ENCODE results near the gene AURKB. TPM values are rescaled to one million over a fixed set of nuclear protein-coding genes. Genes with fewer than 3 reads are reported as not detected.

Gene AURKB
- total RNA-seq, 1 donor = 3.6 TPM

- Histone ChIP-seq H3K4me1 (ENCODE audit: insufficient read depth, low read length) (no peaks in the 10 kb centered on the region), H3K27me3 (ENCODE audit: insufficient read depth, low read length) (no peaks in the 10 kb centered on the region), H2AFZ (ENCODE audit: low read length) (no peak overlapping the region), H3K79me2 (ENCODE audit: insufficient read depth, low read length) (peaks cover 23% of the 10 kb centered on the region), H4K20me1 (ENCODE audit: insufficient read depth, low read length) (peaks cover 2% of the 10 kb centered on the region), H3K9me3 (ENCODE audit: low read depth, low read length) (no peaks in the 10 kb centered on the region), H3K4me2 (ENCODE audit: insufficient read depth, low read length) (no peak overlapping the region), H3K4me3 (ENCODE audit: insufficient read depth, low read length) (no peak overlapping the region), H3K27ac (ENCODE audit: low read depth, low read length) (no peak overlapping the region), H3K36me3 (ENCODE audit: insufficient read depth, low read length) (peaks cover 16% of the 10 kb centered on the region)
- no peak for TF ChIP-seq CTCF (IDR thresholded peaks at IDR 0.05; ENCODE audit: extremely low read depth, low read depth, low read length)
- DNase-seq (ENCODE audit: insufficient read length, low spot score, missing footprints) = no peak
Observed at GRCh38 chr17:8243827-8244226, 33.5 kb upstream of the AURKB start.

GRCh38 chr17:8237886-8238285 is 27.5 kb upstream of the AURKB start:
- Histone ChIP-seq H3K27me3 (ENCODE audit: insufficient read depth, low read length) (no peaks in the 10 kb centered on the region), H4K20me1 (ENCODE audit: insufficient read depth, low read length) (no peaks in the 10 kb centered on the region), H3K36me3 (ENCODE audit: insufficient read depth, low read length) (peaks cover 42% of the 10 kb centered on the region), H3K79me2 (ENCODE audit: insufficient read depth, low read length) (no peaks in the 10 kb centered on the region), H2AFZ (ENCODE audit: low read length) (no peak overlapping the region), H3K4me3 (ENCODE audit: insufficient read depth, low read length) (no peak overlapping the region), H3K27ac (ENCODE audit: low read depth, low read length) (no peak overlapping the region), H3K4me1 (ENCODE audit: insufficient read depth, low read length) (no peaks in the 10 kb centered on the region), H3K9me3 (ENCODE audit: low read depth, low read length) (no peaks in the 10 kb centered on the region), H3K4me2 (ENCODE audit: insufficient read depth, low read length) (no peak overlapping the region)
- no peak for DNase-seq (ENCODE audit: insufficient read length, low spot score, missing footprints)
- no peak for TF ChIP-seq CTCF (IDR thresholded peaks at IDR 0.05; ENCODE audit: extremely low read depth, low read depth, low read length)

- Histone ChIP-seq H3K27ac (ENCODE audit: low read depth, low read length) (no peak overlapping the region), H3K4me3 (ENCODE audit: insufficient read depth, low read length) (no peak overlapping the region), H3K9me3 (ENCODE audit: low read depth, low read length) (no peaks in the 10 kb centered on the region), H3K4me1 (ENCODE audit: insufficient read depth, low read length) (no peaks in the 10 kb centered on the region), H3K4me2 (ENCODE audit: insufficient read depth, low read length) (no peak overlapping the region), H4K20me1 (ENCODE audit: insufficient read depth, low read length) (no peaks in the 10 kb centered on the region), H3K36me3 (ENCODE audit: insufficient read depth, low read length) (peaks cover 49% of the 10 kb centered on the region), H3K79me2 (ENCODE audit: insufficient read depth, low read length) (no peaks in the 10 kb centered on the region), H2AFZ (ENCODE audit: low read length) (no peak overlapping the region), H3K27me3 (ENCODE audit: insufficient read depth, low read length) (no peaks in the 10 kb centered on the region)
- TF ChIP-seq CTCF (IDR thresholded peaks at IDR 0.05; ENCODE audit: extremely low read depth, low read depth, low read length) = no peak
- DNase-seq (ENCODE audit: insufficient read length, low spot score, missing footprints) = no peak
Observed at GRCh38 chr17:8237175-8237574, 26.8 kb upstream of the AURKB start.

GRCh38 chr17:8235676-8236075 is 25.3 kb upstream of the AURKB start:
- Histone ChIP-seq H3K4me2 (ENCODE audit: insufficient read depth, low read length) (no peak overlapping the region), H3K36me3 (ENCODE audit: insufficient read depth, low read length) (peaks cover 63% of the 10 kb centered on the region), H2AFZ (ENCODE audit: low read length) (no peak overlapping the region), H4K20me1 (ENCODE audit: insufficient read depth, low read length) (no peaks in the 10 kb centered on the region), H3K79me2 (ENCODE audit: insufficient read depth, low read length) (no peaks in the 10 kb centered on the region), H3K9me3 (ENCODE audit: low read depth, low read length) (no peaks in the 10 kb centered on the region), H3K27ac (ENCODE audit: low read depth, low read length) (no peak overlapping the region), H3K4me3 (ENCODE audit: insufficient read depth, low read length) (no peak overlapping the region), H3K27me3 (ENCODE audit: insufficient read depth, low read length) (no peaks in the 10 kb centered on the region), H3K4me1 (ENCODE audit: insufficient read depth, low read length) (no peaks in the 10 kb centered on the region)
- no peak for DNase-seq (ENCODE audit: insufficient read length, low spot score, missing footprints)
- no peak for TF ChIP-seq CTCF (IDR thresholded peaks at IDR 0.05; ENCODE audit: extremely low read depth, low read depth, low read length)
